Stimulated activated CD8-positive, alpha-beta memory T cell treated with anti-CD3 and anti-CD28 coated beads, Interleukin-15, amount 100 ng/mL, for 24 hours (primary cell): ENCODE measurements around the gene PLEKHH3.
"Not testable (repeated sequence)": the region's sequence is repeated elsewhere in the genome, so short reads cannot be mapped to it uniquely, and the experiment has no call there.

Experiments
- DNase-seq: peaks from one replicate; pipeline ENCODE4 v3.0.0-alpha.2; 2020; ENCODE audit warnings: low read depth

PLEKHH3 gene

DNA sequence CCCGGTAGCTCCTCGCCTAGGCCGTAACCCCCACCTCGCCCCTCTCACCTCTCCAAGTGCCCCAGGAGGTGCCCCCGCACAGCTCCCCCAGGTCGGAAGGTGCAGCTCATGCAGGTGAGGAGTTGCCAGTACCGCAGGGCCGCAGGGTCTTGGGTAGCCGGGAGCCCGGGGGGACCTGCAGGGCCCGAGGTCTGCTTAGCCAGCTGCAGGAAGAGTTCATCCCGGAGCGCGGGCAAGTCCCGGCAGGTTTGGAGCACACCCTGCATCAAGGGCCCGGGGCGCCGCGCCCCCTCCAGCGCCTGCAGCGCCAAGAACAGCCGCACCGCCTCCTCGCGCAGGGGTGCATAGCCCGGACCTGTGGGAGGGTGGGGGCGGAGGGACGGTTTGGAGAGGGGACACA, 4.8 kb downstream of the PLEKHH3 start:
- no peak for DNase-seq

- DNase-seq: no peak
Measured at GRCh38 chr17:42670789-42671657, 5.8 kb downstream of the PLEKHH3 start.

GRCh38 chr17:42669977-42670788, 6.6 kb downstream of the PLEKHH3 start:
- DNase-seq: no peak

- DNase-seq: no peak
Measured at GRCh38 chr17:42669705-42669976, 7.2 kb downstream of the PLEKHH3 start.

- DNase-seq: no peak
Measured at GRCh38 chr17:42667088-42667951, 9.5 kb downstream of the PLEKHH3 start.

GRCh38 chr17:42666126-42666525, 10.7 kb downstream of the PLEKHH3 start:
- not testable (repeated sequence) for DNase-seq

DNA sequence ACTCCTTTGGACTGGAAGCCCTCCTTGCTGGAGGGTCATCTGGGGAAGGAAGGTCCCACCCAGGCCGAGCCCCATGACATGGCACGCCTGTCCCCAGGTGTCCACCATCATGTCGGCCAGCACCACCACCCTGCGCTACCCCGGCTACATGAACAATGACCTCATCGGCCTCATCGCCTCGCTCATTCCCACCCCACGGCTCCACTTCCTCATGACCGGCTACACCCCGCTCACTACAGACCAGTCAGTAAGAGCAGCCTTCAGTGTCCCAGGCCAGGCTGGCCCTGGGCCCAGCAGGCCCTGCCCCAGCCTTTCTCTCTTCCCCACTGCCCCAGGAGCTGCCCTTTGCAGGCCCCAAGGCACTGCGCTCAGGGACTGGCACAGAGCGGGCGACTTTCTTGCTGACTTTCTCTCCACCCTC, 11.2 kb downstream of the PLEKHH3 start:
- no peak for DNase-seq

GRCh38 chr17:42660692-42661345, 16.0 kb downstream of the PLEKHH3 start:
- no peak for DNase-seq

DNA sequence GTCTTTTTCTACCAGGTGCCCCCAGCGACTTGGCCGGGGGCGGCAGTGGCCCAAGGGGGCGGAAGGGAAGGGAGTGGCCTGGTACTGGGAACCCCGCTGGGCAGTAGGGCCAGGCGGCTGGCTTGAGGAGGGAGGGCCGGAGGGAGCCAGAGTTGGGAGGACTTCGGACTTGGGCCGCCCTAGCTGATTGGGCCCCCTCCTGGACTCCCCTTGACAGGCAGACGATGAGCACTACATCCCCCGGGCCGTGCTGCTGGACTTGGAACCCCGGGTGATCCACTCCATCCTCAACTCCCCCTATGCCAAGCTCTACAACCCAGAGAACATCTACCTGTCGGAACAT, 16.9 kb downstream of the PLEKHH3 start:
- DNase-seq: not testable (repeated sequence)

- DNase-seq: peak; percentile 67
Measured at GRCh38 chr17:42659079-42659931, 17.5 kb downstream of the PLEKHH3 start, which contains the start of gene TUBG2. TSS of gene TUBG2 (plus strand) at chr17:42659284. CDS start at chr17:42659504, 220 bp downstream.

DNA sequence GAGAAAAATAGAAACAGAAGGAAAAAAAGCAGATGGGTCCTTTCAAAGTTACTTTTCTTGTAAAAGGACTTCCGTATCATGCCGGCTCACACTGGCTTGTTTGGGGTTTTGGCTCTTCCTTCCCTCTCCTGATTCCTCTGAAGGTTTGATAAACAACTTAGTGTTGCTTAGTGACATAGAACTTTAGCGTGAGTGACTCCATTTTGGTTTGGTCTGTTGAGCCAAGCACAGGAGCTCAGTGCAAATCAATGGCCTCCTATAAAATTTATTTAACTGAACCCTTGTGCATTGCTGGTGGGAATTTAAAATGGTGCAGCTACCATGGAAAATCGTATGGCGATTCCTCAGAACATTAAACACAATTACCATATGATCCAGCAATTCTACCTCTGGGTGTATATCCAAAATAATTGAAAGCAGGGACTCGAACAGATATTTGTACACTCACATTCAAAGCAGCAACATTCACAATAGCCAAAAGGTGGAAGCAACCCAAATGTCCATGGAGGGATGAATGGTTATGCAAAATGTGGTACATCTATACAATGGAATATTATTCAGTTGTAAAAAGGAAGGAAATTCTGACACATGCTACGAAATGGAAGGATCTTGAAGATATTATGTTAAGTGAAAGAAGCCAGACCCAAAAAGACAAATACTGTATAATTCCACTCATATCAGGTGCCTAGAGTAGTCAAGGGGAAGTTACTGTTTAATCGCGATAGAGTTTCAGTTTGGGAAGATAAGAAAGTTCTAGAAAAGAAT, 18.8 kb downstream of the PLEKHH3 start:
- no peak for DNase-seq

DNA sequence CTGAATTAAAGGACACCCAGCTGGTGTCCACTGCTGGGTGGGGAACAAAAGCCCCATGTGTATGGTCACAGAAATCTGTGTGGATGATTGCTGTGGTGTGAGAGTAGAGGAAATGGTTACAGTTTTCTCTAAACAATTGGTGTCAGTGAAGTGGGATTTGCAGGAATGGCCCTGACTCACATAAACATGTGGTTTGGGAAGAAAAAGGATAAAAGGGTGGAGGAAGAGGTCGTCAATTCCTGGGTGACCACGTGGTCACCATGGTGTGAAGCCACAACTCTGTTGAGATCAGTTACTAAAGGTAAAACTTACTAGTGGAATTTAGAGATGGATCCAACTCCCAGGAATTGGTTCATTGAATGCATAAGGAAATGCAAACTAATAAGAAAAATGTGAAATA, 21.3 kb downstream of the PLEKHH3 start:
- no peak for DNase-seq

- DNase-seq: no peak
Measured at GRCh38 chr17:42653179-42654124, 23.3 kb downstream of the PLEKHH3 start.

DNA sequence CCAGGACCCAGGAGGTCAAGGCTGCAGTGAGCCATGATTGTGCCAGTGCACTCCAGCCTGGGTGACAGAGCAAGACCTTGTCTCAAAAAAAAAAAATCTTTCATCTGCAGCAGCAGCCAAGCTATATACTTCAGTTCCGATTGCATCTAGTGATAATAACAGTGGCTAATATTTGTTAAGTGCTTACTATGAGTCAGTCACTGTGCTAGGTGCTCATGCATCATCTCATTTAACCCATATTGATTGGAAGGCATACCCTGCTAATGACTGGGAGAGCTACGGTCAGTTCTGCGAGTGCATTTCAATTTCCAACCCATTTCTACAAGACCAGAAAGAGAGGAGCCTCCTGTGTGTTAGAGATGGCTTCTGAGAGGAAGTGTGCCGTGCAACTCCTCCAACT, 25.4 kb downstream of the PLEKHH3 start:
- no peak for DNase-seq

DNA sequence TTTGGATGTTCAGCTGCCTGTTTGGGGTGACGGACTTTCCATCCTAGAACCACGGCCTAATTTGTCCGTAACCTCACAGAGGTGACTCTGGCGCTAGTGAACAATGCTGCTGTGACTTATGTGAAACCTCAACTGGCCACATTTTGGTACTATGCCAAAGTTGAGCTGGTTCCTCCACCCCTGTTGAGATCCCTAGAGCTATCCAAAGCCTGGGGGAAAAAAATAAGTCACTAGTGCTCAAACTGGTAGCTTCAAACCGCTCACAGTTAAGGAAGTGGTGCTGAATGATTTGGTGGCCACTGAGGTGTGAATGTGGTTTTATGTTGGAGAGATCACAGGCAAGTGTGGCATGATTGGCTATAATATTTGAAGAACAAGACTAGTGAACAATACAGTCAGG, 29.0 kb downstream of the PLEKHH3 start:
- DNase-seq: no peak

GRCh38 chr17:42642336-42642735, 34.5 kb downstream of the PLEKHH3 start:
- DNase-seq: no peak

DNA sequence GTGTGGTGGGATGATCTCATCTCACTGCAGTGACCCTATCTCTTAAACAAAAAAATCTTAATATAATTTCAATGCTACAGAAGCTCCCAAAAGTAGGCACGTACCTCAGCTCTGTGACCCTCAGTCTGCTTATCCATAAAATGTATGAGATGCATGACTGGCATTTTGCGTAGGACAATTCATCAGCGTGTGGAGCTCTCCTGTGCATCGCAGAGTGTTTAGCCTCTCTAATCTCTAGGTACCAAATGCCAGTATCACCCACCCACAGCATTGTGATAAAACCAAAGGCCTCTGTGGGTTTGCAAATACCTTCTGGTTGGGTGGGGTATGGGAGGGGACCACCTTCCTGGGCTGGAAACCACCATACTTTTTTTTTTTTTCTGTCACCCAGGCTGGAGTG, 36.7 kb downstream of the PLEKHH3 start:
- no peak for DNase-seq

DNA sequence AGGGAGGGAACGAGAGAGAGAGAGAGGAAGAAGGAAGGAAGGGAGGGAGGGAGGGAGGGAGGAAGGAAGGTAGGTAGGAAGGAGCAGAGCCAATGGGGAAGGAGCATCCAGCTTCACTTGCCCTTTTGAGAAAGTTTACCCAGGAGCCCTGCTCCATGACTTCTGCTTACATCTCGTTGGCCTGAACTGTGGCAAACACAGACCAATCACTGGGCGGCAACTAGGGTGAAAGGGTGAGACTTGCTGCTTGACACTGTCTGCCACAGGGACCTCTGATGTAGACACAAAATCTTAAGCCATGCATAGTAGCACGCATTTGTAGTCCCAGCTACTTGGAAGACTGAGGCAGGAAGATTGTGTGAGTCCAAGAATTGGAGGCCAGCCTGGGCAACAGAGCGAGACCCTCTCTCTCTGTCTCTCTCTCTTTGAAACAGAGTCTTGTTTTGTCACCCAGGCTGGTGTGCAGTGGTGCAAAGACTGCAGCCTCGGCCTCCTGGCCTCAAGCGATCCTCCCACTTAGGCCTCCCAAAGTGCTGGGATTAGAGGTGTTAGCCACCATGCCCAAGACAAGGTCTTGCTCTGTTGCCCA, 37.2 kb downstream of the PLEKHH3 start:
- DNase-seq: no peak
